PC-3 (cell line): ENCODE measurements around the gene ABCC12. TPM values are rescaled to one million over a fixed set of nuclear protein-coding genes. Genes with fewer than 3 reads are reported as not detected.

Experiments
- ATAC-seq: fragments of 200-7000 bp; cut with Tn5 transposase; 2 replicates; pipeline ENCODE4 v1.9.1; 2020; ENCODE audit warnings: mild to moderate bottlenecking, moderate library complexity
- BruUV-seq: library from RNA; stranded (reverse); fragments of 400-500 nt; replicated peaks from 2 replicates; lab custom pipeline; 2021; lab: Mats Ljungman, UMichigan
- CTCF ChIA-PET: fragments of 300-600 bp; sonication (Branson Sonifier 250); formaldehyde crosslinking; loops from one replicate; lab custom pipeline; 2022; ENCODE audit warnings: antibody characterized with exemption; lab: Charles Lee
- POLR2A ChIA-PET: fragments of 300-600 bp; sonication (Branson Sonifier 250); formaldehyde crosslinking; loops from one replicate; lab custom pipeline; 2022; ENCODE audit warnings: antibody characterized with exemption; ENCODE audit not compliant: unreplicated experiment; lab: Charles Lee
- DNase-seq: peaks from one replicate; pipeline ENCODE4 v3.0.0-alpha.2; 2015
- H2AFZ ChIP-seq: fragments of 300-600 bp; sonication (generic); 2 replicates; pipeline ENCODE4 v1.6.0; 2016; ENCODE audit warnings: antibody characterized with exemption, low read length
- H3F3A ChIP-seq: fragments of 300-600 bp; sonication (generic); one replicate; pipeline ENCODE4 v1.6.0; 2017; ENCODE audit warnings: antibody characterized with exemption, low read length, control low read depth, mild to moderate bottlenecking; ENCODE audit not compliant: unreplicated experiment
- H3K27ac ChIP-seq: fragments of 300-600 bp; sonication (generic); 2 replicates; pipeline ENCODE4 v1.5.1; 2016; ENCODE audit warnings: mild to moderate bottlenecking, low read length
- H3K27me3 ChIP-seq: fragments of 300-600 bp; sonication (generic); 2 replicates; pipeline ENCODE4 v1.6.1; 2016; ENCODE audit warnings: low read length, mixed read lengths
- H3K36me3 ChIP-seq: fragments of 300-600 bp; sonication (generic); 2 replicates; pipeline ENCODE4 v1.6.1; 2016; ENCODE audit warnings: low read depth, mixed run types, low read length, mixed read lengths
- H3K4me1 ChIP-seq: fragments of 300-600 bp; sonication (generic); 2 replicates; pipeline ENCODE4 v1.5.1; 2016; ENCODE audit warnings: low read length; ENCODE audit not compliant: insufficient read depth
- H3K4me2 ChIP-seq: fragments of 300-600 bp; sonication (generic); 2 replicates; pipeline ENCODE4 v1.6.0; 2016; ENCODE audit warnings: low read length
- H3K4me3 ChIP-seq: fragments of 300-600 bp; sonication (generic); 2 replicates; pipeline ENCODE4 v1.5.1; 2016; ENCODE audit warnings: mild to moderate bottlenecking, low read length, mixed read lengths
- H3K79me2 ChIP-seq: fragments of 300-600 bp; sonication (generic); 2 replicates; pipeline ENCODE4 v1.6.1; 2017; ENCODE audit warnings: low read length, mixed read lengths
- H3K9ac ChIP-seq: fragments of 300-600 bp; sonication (generic); 2 replicates; pipeline ENCODE4 v1.6.0; 2016; ENCODE audit warnings: mild to moderate bottlenecking, low read length
- H3K9me2 ChIP-seq: fragments of 300-600 bp; sonication (generic); replicated peaks from 2 replicates; pipeline ENCODE4 v1.6.1; 2016; ENCODE audit warnings: mixed run types, low read length, mixed read lengths
- H3K9me3 ChIP-seq: fragments of 300-600 bp; sonication (generic); 2 replicates; pipeline ENCODE4 v1.6.1; 2016; ENCODE audit warnings: low read length, mixed read lengths
- H4K20me1 ChIP-seq: fragments of 300-600 bp; sonication (generic); 2 replicates; pipeline ENCODE4 v1.6.1; 2016; ENCODE audit warnings: low read length, mixed read lengths
- EZH2 ChIP-seq: fragments of 300-600 bp; sonication (generic); IDR thresholded peaks from one replicate; pipeline ENCODE4 v1.6.1; 2017; ENCODE audit warnings: antibody characterized with exemption, mild to moderate bottlenecking, low read length; ENCODE audit not compliant: unreplicated experiment
- EZH2phosphoT487 ChIP-seq: fragments of 300-600 bp; sonication (generic); IDR thresholded peaks from 2 replicates; pipeline ENCODE4 v1.6.1; 2018; ENCODE audit warnings: mild to moderate bottlenecking, antibody characterized with exemption, low read length, borderline replicate concordance
- intact Hi-C: fragments of 100-400 bp; cut with micrococcal nuclease; formaldehyde crosslinking; loops from 2 replicates; pipeline ENCODE4 v1.9.0; 2023
- total RNA-seq: library from RNA; depleted of rRNA; stranded (reverse); fragments of >200 nt; gene quantifications from 2 replicates; pipeline ENCODE4 v1.2.3, GENCODE V29; 2014
- TF ChIP-seq, protein P1 (sequence below): fragments of 300-600 bp; sonication (generic); conservative IDR thresholded peaks from 2 replicates; pipeline ENCODE4 v1.5.1; 2017; ENCODE audit warnings: antibody characterized with exemption, low read depth, mild to moderate bottlenecking, low read length

ABCC12 gene
- total RNA-seq, 1 experiment from 2014 or later, result not detected

DNA sequence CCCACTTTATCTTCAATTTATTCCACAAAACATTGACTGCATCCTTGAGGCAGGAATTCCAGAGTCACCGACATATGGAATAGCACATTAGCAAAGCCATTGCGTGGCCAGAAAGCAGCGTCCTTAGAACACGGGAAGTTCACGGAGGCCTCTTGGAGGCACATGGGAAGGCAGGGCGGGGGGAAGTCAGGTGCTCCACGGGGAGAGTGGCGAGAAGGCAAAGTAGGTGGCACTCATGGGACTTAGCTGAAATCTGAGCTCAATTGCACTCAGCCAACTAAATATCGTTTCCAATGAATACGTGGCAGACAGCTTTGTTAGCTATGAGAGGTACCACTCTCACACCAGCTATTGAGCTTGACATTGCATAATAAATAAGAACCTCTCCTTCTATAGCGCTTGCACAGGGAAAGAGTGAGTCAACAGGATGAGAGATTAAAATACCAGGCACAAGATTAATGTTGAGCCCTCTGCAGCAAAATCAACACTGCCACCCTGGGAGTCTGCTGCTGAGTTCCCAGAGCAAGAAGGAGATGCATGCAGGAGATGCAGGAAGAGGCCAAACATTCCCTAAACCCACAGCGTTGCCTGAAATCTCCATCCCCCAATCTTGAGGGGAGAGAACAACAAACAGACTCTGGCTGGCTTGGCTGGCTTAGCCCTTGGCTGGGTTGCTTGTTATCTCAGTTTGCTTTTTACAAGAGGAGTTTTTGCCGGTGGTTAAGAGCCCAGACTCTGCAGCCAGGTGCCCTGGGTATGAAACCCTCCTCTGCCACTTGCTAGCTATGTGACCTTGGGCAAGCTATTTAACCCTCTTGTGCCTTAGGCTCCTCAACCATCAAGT is 28.8 kb downstream of the ABCC12 start:
- POLR2A ChIA-PET, result no interaction called here
- peaks cover 79% of the 10 kb centered on the region for H3K4me1 ChIP-seq
- H3K79me2 ChIP-seq, result no peaks in the 10 kb centered on the region
- ATAC-seq, result peak; percentile 65
- intact Hi-C loops, result loop anchor here (2.0 to 10.0 kb wide), 3 partner anchors 32 to 982 kb away; partner anchors contain the start of gene NETO2
- peak overlapping the region; percentile 78 for H3K9ac ChIP-seq
- TF ChIP-seq EZH2phosphoT487 (no peak), EZH2 (no peak)
- TF ChIP-seq, protein P1, sequence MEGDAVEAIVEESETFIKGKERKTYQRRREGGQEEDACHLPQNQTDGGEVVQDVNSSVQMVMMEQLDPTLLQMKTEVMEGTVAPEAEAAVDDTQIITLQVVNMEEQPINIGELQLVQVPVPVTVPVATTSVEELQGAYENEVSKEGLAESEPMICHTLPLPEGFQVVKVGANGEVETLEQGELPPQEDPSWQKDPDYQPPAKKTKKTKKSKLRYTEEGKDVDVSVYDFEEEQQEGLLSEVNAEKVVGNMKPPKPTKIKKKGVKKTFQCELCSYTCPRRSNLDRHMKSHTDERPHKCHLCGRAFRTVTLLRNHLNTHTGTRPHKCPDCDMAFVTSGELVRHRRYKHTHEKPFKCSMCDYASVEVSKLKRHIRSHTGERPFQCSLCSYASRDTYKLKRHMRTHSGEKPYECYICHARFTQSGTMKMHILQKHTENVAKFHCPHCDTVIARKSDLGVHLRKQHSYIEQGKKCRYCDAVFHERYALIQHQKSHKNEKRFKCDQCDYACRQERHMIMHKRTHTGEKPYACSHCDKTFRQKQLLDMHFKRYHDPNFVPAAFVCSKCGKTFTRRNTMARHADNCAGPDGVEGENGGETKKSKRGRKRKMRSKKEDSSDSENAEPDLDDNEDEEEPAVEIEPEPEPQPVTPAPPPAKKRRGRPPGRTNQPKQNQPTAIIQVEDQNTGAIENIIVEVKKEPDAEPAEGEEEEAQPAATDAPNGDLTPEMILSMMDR, result no peak
- peak; percentile 92 for DNase-seq
- H3K27ac ChIP-seq, result peak overlapping the region; percentile 97
- CTCF ChIA-PET, result interaction anchor here (0.8 kb wide), 1 partner anchor 38 kb away, joined by 5 read pairs; no protein-coding TSS in a partner anchor
- no peaks in the 10 kb centered on the region for H3K36me3 ChIP-seq
- H3K9me2 ChIP-seq, result no peaks in the 10 kb centered on the region
- no peaks in the 10 kb centered on the region for H3K27me3 ChIP-seq
- H2AFZ ChIP-seq, result peak overlapping the region; percentile 5; the same call in 1 of the 2 replicates
- peak overlapping the region; percentile 65 for H3K4me2 ChIP-seq
- H3K9me3 ChIP-seq, result no peaks in the 10 kb centered on the region
- H4K20me1 ChIP-seq, result no peaks in the 10 kb centered on the region
- H3F3A ChIP-seq, result peaks cover 11% of the 10 kb centered on the region
- no TSS peak for BruUV-seq
- H3K4me3 ChIP-seq, result no peak overlapping the region

DNA sequence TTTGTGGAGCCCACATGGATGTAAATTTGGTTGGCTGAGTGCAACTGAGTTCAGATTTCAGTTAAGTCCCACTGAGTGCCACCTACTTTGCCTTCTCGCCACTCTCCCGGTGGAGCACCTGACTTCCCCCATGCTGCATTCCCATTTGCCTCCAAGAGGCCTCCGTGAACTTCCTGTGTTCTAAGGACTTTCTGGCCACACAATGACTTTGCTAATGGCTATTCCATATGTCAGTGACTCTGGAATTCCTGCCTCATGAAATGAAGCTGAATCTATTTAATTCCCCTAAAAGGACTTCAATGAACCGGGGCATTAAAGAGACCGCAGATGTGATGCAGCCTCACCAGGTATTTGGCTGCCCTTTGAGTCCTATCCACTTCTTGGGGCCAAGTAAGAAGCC is 29.9 kb downstream of the ABCC12 start:
- no TSS peak for BruUV-seq
- Histone ChIP-seq H3K79me2 (no peaks in the 10 kb centered on the region), H3K27me3 (no peaks in the 10 kb centered on the region), H3K9ac (peak overlapping the region; percentile 78), H3K27ac (peak overlapping the region; percentile 97), H3K4me2 (no peak overlapping the region; the same call in 1 of the 2 replicates), H3K9me2 (no peaks in the 10 kb centered on the region), H3K4me3 (no peak overlapping the region), H3K9me3 (no peaks in the 10 kb centered on the region), H3F3A (peaks cover 11% of the 10 kb centered on the region), H3K4me1 (peaks cover 77% of the 10 kb centered on the region), H2AFZ (no peak overlapping the region), H3K36me3 (no peaks in the 10 kb centered on the region), H4K20me1 (no peaks in the 10 kb centered on the region)
- intact Hi-C loops, result loop anchor here (2.0 to 10.0 kb wide), 3 partner anchors 33 to 981 kb away; partner anchors contain the start of gene NETO2
- ATAC-seq (no peak), DNase-seq (no peak)
- POLR2A ChIA-PET, result interaction anchor here (0.6 kb wide), 1 partner anchor 13 kb away, joined by 3 read pairs; no protein-coding TSS in a partner anchor
- CTCF ChIA-PET, result no interaction called here
- TF ChIP-seq EZH2, result no peak
- TF ChIP-seq, protein P1, result no peak
- no peak for TF ChIP-seq EZH2phosphoT487

DNA sequence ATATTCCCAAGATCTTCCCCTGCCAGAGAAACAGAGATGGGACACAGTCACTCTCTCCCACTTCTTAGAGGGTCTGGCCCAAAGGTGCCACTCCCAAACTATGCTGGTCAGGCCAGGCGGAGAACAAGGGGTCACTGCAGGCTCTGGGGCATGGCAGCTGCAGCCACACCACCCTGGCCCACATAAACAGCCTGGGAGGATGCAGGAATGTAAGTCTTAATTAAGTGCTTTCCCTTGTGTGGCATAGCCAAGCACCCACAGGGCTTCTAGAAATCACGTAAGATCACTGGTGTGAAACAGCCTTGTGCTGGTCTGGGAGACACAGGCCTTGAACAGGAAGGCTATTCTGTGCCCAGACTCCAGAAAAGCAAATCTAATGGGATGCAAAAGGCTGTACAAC is 31.5 kb downstream of the ABCC12 start:
- intact Hi-C loops, result loop anchor here (10.0 kb wide), 1 partner anchor 979 kb away; the partner anchor contains the start of gene NETO2
- peaks cover 11% of the 10 kb centered on the region for H3F3A ChIP-seq

More for the DNA sequence above, 31.5 kb downstream of the ABCC12 start:
- Histone ChIP-seq H3K9me3 (no peaks in the 10 kb centered on the region), H3K27ac (peak overlapping the region; percentile 99), H3K27me3 (no peaks in the 10 kb centered on the region), H3K4me1 (peaks cover 62% of the 10 kb centered on the region), H3K9ac (peak overlapping the region; percentile 77; the same call in 1 of the 2 replicates), H4K20me1 (no peaks in the 10 kb centered on the region), H3K36me3 (no peaks in the 10 kb centered on the region), H3K4me3 (no peak overlapping the region), H3K79me2 (no peaks in the 10 kb centered on the region), H3K9me2 (no peaks in the 10 kb centered on the region), H3K4me2 (0 out of 2 replicates have a peak overlapping the region, but pooled peaks have one; percentile 66), H2AFZ (no peak overlapping the region)
- DNase-seq, result no peak
- no peak for ATAC-seq
- TF ChIP-seq EZH2 (no peak), EZH2phosphoT487 (no peak)
- TF ChIP-seq, protein P1, result no peak
- POLR2A ChIA-PET, result no interaction called here
- no TSS peak for BruUV-seq
- CTCF ChIA-PET, result no interaction called here
